Measurements from ENCODE around the gene EPRS1.

Gene EPRS1

GRCh38 chr1:220046052-220046930 lies at the start of gene EPRS1:
Gene EPRS1, minus strand, starts transcription at chr1:220046505. Its CDS starts 117 bp downstream, at chr1:220046388.
- DNase-seq = peak; percentile 96

- peak; percentile 92 to 95 for DNase-seq
Measured at GRCh38 chr1:220094016-220094911, 48.0 kb upstream of the EPRS1 start, which contains the start of gene IARS2. Gene IARS2, plus strand, starts transcription at chr1:220094132. Its CDS starts 85 bp downstream, at chr1:220094217.

- DNase-seq = no peak
Measured at GRCh38 chr1:220093361-220094015, 47.2 kb upstream of the EPRS1 start.

GRCh38 chr1:220092694-220093093 lies 46.4 kb upstream of the EPRS1 start:
- DNase-seq = no peak

- peak; percentile 97 to 99 for DNase-seq
Measured at GRCh38 chr1:220089650-220090556, 43.6 kb upstream of the EPRS1 start, which contains the start of gene BPNT1. Gene BPNT1, minus strand, starts transcription at chr1:220089788. Its CDS starts 9,942 bp downstream, at chr1:220079846.

- DNase-seq = peak in 1 of 2 donors; percentile 41
Measured at GRCh38 chr1:220086261-220086686, 40.0 kb upstream of the EPRS1 start.

GRCh38 chr1:220084460-220084859 lies 38.2 kb upstream of the EPRS1 start:
- DNase-seq = no peak

- no peak for DNase-seq
Measured at GRCh38 chr1:220077887-220078286, 31.6 kb upstream of the EPRS1 start.

- no peak for DNase-seq
Measured at GRCh38 chr1:220076861-220077762, 30.8 kb upstream of the EPRS1 start.

- no peak for DNase-seq
Measured at GRCh38 chr1:220067269-220068204, 21.2 kb upstream of the EPRS1 start.

- no peak for DNase-seq
Measured at GRCh38 chr1:220062629-220063028, 16.3 kb upstream of the EPRS1 start.

- no peak for DNase-seq
Measured at GRCh38 chr1:220060876-220061275, 14.6 kb upstream of the EPRS1 start.

- peak in 1 of 2 donors; percentile 44 for DNase-seq
Measured at GRCh38 chr1:220056374-220056773, 10.1 kb upstream of the EPRS1 start.

GRCh38 chr1:220045356-220046051 lies 801 bp downstream of the EPRS1 start:
- DNase-seq = peak in 1 of 2 donors; percentile 29

- DNase-seq = no peak
Measured at GRCh38 chr1:220044678-220045355, 1.5 kb downstream of the EPRS1 start.

GRCh38 chr1:220043646-220044045 lies 2.7 kb downstream of the EPRS1 start:
- DNase-seq = no peak

- no peak for DNase-seq
Measured at GRCh38 chr1:220040028-220040596, 6.2 kb downstream of the EPRS1 start.

GRCh38 chr1:220038640-220039039 lies 7.7 kb downstream of the EPRS1 start:
- DNase-seq = no peak
